Stimulated activated CD8-positive, alpha-beta memory T cell treated with anti-CD3 and anti-CD28 coated beads, Interleukin-15, amount 100 ng/mL, for 24 hours (primary cell): ENCODE measurements around the gene PSIP1.
"Not testable (repeated sequence)": the region's sequence is repeated elsewhere in the genome, so short reads cannot be mapped to it uniquely, and the experiment has no call there.

Source experiments
- DNase-seq: peaks from one replicate; pipeline ENCODE4 v3.0.0-alpha.2; 2020; ENCODE audit warnings: low read depth

PSIP1 gene

DNA sequence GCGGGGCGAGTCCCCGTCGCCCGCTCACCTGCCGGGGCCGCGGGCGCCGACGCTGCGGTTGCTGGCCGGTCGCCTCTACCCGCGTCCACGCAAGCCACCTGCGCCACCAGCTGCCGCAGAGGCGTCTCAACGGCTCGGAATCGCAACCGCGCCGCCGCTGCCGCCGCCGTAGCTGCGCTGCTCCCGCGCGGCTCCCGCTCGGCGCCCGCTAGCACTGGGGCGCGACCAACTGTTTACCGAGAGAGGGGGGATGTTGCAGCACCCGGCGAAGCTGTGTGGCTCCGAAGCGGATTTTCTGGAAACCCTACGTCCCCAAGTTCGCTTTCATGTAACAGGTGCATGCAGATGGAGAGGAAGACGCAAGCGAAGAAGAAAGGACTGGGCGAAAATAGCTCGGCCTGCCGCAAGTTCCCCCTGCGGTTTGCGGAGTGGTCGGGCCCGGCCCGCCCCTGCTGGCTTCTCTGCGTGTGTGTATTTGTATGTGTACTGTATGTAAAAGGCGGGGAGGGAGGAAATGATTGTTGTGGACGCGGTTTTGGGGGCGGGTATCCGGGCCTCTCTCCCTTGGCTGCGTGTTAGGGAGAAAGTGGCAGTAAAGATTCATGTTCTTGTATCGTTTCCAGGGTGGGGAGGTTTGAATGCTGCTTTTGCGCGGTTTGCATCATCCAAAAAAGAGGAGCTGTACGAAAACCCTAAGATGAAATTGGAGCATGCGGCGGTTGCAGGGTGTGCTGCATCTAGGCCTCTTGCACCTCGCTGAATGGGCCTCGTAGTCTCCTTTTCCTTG lies at the start of gene PSIP1:
Gene PSIP1 (minus strand): TSS at position 182 of the 787 bp plus-strand sequence. CDS start 782 bp downstream, outside the sequence.
- peak; percentile 66 for DNase-seq

DNA sequence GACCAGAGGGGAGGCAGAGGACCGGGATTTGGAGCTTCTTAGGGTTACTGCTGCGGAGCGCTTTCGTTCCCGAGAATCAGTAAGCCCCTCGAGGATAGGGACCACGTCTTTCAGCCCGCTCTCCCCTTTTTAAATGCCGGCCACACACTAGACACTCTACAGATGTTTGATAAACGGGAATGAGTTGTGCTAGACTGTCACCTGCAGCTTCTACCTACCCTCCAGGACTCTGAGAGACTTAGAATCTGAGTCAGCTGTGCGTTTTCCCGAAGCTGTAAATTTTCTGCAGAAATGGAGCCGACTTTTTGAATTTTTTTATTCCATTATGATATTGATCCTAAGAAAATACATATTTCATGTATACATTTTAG lies 42.7 kb upstream of the PSIP1 start:
- no peak for DNase-seq

DNA sequence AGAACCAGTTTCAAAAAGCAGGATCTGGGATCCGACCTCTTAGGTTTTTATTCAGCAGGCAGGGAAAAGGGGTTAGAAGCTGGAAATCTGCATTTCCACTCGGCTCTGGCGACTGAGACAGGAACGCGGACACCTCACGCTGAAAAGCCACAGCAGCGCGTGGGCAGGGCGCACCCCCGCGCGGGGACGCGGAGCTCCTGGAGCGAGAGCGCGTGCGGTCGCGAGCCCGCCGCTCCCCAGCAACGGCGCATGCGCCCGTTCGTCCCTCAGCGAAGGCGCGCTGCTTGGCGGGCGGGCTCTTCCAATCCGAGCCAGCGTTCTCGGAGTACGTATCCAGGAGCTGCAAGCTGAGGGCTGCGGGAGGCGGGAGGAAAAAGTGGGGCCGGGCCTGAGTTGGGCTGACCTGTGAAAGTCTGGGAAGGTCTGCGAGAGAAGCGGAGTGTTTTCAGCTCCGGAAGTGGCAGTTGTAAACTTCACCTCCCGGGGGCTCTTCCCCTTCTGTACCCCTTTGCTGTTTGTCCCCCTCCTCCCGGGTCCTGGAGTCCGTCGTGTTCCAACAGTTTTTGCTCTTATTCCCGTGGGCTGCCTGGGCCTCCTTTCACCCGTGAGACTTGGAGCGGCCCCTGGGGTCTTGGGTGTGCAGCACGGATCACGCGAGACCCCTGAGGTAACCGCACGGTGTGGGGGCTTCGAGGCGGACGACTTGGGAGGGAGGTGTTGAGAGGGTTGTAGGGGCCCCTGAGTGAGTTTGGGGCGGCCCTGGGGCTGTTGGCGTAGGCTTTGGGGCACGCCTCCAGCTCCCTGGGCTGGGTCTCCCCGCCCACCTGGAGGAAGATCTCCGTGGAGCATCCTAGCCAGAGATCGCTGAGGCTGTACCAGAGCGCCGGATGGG lies 42.1 kb upstream of the PSIP1 start, which contains the start of gene CCDC171:
Gene CCDC171 (plus strand): TSS at position 408 of the 892 bp plus-strand sequence. CDS start 11,046 bp downstream, outside the sequence.
- peak; percentile 64 for DNase-seq

- DNase-seq, result no peak
Observed at GRCh38 chr9:15549611-15550010, 38.8 kb upstream of the PSIP1 start.

GRCh38 chr9:15543047-15543813 lies 32.5 kb upstream of the PSIP1 start:
- DNase-seq, result no peak

- no peak for DNase-seq
Observed at GRCh38 chr9:15542624-15543023, 31.9 kb upstream of the PSIP1 start.

- DNase-seq, result no peak
Observed at GRCh38 chr9:15541872-15542271, 31.1 kb upstream of the PSIP1 start.

DNA sequence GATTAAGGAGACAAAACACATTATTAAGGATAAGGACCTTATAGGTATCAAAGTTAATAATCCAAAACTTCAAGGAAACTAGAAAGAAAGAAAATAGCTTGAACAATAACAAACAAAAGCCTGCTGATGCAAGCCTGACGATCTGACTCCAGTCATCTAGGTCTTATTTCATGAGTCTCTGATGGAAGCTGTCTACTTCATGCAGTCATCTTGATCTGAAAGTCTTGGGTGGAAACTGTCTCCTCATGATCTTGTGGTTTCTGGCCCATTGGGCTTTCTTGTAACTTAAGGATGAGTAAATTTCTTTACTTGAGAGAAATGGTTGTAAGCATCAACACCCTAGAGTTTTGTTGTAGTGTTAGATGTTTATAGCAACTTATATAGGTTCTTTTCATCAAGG lies 20.6 kb upstream of the PSIP1 start:
- DNase-seq, result no peak

DNA sequence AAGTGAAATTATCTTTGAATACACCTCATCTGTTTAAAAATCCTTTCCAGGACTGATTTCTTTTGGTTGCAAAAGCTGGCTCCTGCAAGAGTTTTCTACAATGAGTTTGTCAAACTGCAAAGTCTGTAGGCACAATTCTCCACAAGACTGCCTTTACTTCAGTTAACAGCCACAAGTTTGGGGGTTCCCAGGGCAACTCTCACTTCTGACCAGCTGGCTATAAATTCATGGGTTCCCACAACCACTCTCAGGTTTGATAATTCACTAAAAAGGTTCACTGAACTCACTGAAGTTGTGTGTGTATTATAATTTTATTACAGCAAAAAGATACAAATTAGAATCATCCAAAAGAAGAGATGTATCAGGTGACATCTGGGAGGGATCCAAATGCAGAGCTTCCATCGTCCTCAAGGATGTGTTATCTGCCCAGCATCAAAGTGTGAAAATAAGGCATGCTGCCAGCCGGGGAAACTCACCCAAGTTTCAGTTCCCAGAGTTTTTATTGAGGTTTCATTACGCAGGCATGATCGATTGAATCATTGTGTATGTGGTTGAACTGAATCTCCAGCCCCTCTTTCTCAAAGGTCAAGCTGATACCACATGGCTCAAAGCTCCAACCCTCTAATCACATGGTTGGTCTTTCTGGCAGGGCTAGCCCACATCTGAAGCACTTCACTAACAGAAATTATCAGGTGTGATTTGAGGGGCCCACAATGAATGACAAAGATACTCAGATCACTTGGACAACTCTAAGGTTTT lies 19.0 kb upstream of the PSIP1 start:
- no peak for DNase-seq

DNA sequence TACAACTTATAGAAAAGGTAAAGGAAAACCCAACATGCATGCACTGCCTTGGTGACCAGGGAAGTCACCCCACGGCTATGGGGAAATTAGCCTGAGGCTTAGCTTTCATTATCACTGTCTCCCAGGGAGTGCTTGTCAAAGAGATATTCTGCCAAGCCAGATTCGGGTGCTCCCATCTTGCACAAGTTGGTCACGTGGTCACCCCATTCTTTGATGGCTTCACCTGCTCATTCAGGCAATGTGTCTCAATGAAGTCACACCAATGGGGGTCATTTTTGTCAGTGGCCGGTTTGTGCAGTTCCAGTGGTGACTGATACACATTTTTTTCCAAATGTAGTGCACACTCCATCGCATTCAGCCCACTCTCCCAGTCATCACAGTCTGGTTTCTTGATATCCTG lies 16.3 kb upstream of the PSIP1 start:
- DNase-seq, result not testable (repeated sequence)

- DNase-seq, result no peak
Observed at GRCh38 chr9:15525958-15526357, 15.2 kb upstream of the PSIP1 start.

- DNase-seq, result no peak
Observed at GRCh38 chr9:15524845-15525455, 14.2 kb upstream of the PSIP1 start.

GRCh38 chr9:15522130-15522755 lies 11.5 kb upstream of the PSIP1 start:
- DNase-seq, result no peak

- DNase-seq, result no peak
Observed at GRCh38 chr9:15521254-15521653, 10.5 kb upstream of the PSIP1 start.

- DNase-seq, result no peak
Observed at GRCh38 chr9:15519831-15520230, 9.1 kb upstream of the PSIP1 start.

DNA sequence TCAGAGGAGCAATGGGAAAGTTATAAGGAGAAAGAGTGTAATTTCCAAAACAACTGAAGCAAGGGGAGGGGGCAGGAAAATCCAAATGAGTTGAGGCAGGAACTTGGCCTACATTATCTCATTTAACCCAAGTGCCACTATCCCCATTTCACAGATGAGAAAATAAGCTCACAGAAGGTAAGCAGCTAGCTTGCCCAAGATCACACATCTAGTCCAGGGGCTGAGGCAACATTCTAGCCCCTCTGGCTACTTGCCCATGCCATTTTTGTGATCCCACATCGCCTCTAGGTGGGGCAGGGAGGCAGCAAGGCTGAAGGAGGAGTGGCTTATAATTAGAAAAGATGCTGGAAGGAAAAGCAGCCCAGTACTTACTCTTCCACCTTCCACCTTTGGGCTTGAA lies 2.6 kb upstream of the PSIP1 start:
- no peak for DNase-seq

DNA sequence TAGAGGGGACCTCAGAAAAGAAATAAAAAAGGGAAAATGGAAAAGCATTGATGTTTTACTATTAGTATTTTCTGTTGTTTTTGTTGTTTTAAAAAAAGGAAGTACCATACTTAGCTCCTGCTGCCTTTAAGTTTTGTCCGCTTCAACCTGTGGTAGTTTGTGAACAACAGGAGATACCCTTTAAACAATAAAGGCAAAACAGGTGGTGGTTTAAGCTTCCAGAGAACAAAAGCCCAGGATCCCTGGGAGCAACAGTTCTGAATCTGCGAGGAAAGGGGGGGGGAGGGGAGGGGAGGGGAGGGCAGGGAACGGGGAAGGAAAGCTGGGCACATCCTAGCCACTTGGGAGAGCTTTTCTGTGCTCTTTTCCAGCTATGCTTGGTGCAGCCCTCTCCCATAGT lies 2.1 kb upstream of the PSIP1 start:
- DNase-seq, result no peak

- DNase-seq, result no peak
Observed at GRCh38 chr9:15512204-15512603, 1.4 kb upstream of the PSIP1 start.

GRCh38 chr9:15509931-15510788 lies 610 bp downstream of the PSIP1 start:
- DNase-seq, result peak; percentile 29

DNA sequence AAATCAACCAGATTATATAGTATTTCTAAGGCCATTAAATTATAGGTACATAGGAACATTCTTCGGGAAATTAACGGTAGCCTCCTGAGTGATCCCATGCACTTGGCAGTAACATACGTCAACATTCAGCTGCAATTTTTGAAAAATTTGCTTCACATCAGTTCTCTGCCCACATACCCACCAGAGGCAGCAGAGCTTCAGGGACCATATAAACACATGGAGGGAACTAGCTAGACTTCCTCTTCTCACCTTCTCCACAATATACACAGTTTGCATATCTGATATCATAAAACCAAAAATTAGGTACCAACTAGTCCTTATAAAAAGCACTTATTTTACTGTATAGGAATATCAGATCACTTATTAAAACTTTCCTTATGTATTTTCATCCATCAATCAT lies 4.8 kb downstream of the PSIP1 start:
- DNase-seq, result no peak
